Prostate gland (tissue), 2 donors: ENCODE results near the gene NUP62CL.

Experiments
- POLR2A ChIP-seq: fragments of 450-650 bp; IDR thresholded peaks from one replicate; pipeline ENCODE4 v1.6.1; 2016; ENCODE audit warnings: antibody characterized with exemption, mild to moderate bottlenecking
- POLR2AphosphoS5 ChIP-seq: sonication (generic); formaldehyde crosslinking; IDR thresholded peaks from one replicate; pipeline ENCODE4 v1.6.1; 2017; ENCODE audit warnings: antibody characterized with exemption
- TF ChIP-seq, protein P1 (sequence below), 4 experiments: fragments of 200-600 bp in 2 of 4; fragments of 450-650 bp in 2 of 4; sonication (generic) in 2 of 4; IDR thresholded peaks; 1 replicate in 3 of 4; 2 replicates in 1 of 4; pipeline ENCODE4 v1.5.1; 2016 to 2019; ENCODE audit warnings: antibody characterized with exemption in 4 of 4, mild to moderate bottlenecking in 2 of 4, moderate library complexity in 2 of 4

DNA sequence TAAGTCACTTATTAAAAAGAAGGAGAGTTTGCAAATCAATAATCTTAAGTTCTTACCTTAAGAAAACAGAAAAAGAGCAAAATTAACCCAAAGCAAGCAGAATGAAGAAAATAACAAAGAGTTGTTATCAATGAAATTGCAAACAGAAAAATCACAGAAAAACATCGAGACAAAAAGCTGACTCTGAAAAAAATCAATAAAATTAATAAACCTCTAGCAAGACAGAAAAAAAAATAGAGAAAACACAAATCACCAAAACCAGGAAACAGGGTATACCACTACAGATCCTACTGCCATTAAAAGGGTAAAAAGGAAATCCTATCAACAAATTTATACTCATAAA is 70.3 kb downstream of the NUP62CL start:
- no peak for TF ChIP-seq POLR2AphosphoS5
- TF ChIP-seq, protein P1, sequence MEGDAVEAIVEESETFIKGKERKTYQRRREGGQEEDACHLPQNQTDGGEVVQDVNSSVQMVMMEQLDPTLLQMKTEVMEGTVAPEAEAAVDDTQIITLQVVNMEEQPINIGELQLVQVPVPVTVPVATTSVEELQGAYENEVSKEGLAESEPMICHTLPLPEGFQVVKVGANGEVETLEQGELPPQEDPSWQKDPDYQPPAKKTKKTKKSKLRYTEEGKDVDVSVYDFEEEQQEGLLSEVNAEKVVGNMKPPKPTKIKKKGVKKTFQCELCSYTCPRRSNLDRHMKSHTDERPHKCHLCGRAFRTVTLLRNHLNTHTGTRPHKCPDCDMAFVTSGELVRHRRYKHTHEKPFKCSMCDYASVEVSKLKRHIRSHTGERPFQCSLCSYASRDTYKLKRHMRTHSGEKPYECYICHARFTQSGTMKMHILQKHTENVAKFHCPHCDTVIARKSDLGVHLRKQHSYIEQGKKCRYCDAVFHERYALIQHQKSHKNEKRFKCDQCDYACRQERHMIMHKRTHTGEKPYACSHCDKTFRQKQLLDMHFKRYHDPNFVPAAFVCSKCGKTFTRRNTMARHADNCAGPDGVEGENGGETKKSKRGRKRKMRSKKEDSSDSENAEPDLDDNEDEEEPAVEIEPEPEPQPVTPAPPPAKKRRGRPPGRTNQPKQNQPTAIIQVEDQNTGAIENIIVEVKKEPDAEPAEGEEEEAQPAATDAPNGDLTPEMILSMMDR (IDR thresholded peaks at IDR 0.05): no peak
- no peak for TF ChIP-seq POLR2A
